ENCODE data around the gene LPP.

DNA sequence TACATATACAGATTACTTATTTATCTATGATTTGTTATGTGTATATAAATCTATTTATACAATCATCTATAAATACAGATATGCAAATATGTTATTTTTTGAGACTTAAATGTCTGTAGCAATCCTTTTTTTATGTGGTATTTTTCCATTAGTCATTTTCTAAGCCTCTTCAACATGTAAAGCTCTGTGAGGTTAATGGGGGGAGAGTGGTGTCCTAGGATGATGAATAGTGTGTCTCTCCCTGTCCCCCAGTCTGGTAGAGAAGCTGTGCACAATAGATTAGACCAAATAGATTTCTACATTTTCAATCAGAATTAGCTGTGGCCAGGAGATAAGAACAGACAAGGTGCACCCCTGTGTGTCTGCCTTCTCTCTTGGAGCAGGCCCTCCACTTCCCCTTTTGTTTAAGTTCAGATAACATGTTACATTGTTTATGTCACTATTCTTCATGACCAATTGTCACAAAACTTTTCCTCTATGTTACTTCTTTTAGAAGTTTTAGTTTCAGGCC is 453.9 kb downstream of the LPP start:
- TF ChIP-seq CTCF (IDR thresholded peaks at IDR 0.05; ENCODE audit: insufficient read depth, low read length) (no peak), POLR2AphosphoS5 (IDR thresholded peaks at IDR 0.05; ENCODE audit: low read depth) (no peak), GABPA (IDR thresholded peaks at IDR 0.05; ENCODE audit: low read depth) (no peak), SPI1 (IDR thresholded peaks at IDR 0.05; ENCODE audit: borderline replicate concordance, low read depth) (peak; percentile 69)
- TF ChIP-seq, protein P1, sequence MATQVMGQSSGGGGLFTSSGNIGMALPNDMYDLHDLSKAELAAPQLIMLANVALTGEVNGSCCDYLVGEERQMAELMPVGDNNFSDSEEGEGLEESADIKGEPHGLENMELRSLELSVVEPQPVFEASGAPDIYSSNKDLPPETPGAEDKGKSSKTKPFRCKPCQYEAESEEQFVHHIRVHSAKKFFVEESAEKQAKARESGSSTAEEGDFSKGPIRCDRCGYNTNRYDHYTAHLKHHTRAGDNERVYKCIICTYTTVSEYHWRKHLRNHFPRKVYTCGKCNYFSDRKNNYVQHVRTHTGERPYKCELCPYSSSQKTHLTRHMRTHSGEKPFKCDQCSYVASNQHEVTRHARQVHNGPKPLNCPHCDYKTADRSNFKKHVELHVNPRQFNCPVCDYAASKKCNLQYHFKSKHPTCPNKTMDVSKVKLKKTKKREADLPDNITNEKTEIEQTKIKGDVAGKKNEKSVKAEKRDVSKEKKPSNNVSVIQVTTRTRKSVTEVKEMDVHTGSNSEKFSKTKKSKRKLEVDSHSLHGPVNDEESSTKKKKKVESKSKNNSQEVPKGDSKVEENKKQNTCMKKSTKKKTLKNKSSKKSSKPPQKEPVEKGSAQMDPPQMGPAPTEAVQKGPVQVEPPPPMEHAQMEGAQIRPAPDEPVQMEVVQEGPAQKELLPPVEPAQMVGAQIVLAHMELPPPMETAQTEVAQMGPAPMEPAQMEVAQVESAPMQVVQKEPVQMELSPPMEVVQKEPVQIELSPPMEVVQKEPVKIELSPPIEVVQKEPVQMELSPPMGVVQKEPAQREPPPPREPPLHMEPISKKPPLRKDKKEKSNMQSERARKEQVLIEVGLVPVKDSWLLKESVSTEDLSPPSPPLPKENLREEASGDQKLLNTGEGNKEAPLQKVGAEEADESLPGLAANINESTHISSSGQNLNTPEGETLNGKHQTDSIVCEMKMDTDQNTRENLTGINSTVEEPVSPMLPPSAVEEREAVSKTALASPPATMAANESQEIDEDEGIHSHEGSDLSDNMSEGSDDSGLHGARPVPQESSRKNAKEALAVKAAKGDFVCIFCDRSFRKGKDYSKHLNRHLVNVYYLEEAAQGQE (IDR thresholded peaks at IDR 0.05; ENCODE audit: insufficient replicate concordance, low read depth) = no peak
